Medulla oblongata (tissue), 1 donor: Measurements from ENCODE around the gene INKA2.
A peak's percentile ranks its signal among the peaks of the same experiment; 100 is the strongest.

Experiments
- DNase-seq: peaks from one replicate; pipeline ENCODE4 v3.0.0-alpha.2; 2015; ENCODE audit errors: extremely low spot score

Gene INKA2

GRCh38 chr1:111733183-111733991 lies 5.8 kb downstream of the INKA2 start:
- peak; percentile 66 for DNase-seq

- DNase-seq = no peak
These were observed 6.5 kb downstream of the INKA2 start for GRCh38 chr1:111732718-111733117.

- DNase-seq = no peak
These were observed 7.2 kb downstream of the INKA2 start for GRCh38 chr1:111731956-111732355.

- no peak for DNase-seq
These were observed 8.5 kb downstream of the INKA2 start for GRCh38 chr1:111730706-111731105.

- no peak for DNase-seq
These were observed 9.1 kb downstream of the INKA2 start for GRCh38 chr1:111729946-111730681.

- peak; percentile 36 for DNase-seq
These were observed 9.8 kb downstream of the INKA2 start for GRCh38 chr1:111729271-111729921.

GRCh38 chr1:111727056-111727455 lies 12.1 kb downstream of the INKA2 start:
- DNase-seq = no peak

GRCh38 chr1:111725192-111725591 lies 14.0 kb downstream of the INKA2 start:
- DNase-seq = peak; percentile 60

- no peak for DNase-seq
These were observed 15.3 kb downstream of the INKA2 start for GRCh38 chr1:111723871-111724270.

GRCh38 chr1:111723091-111723806 lies 15.9 kb downstream of the INKA2 start:
- DNase-seq = no peak

GRCh38 chr1:111720977-111721786 lies 18.0 kb downstream of the INKA2 start:
- no peak for DNase-seq

- DNase-seq = no peak
These were observed 18.8 kb downstream of the INKA2 start for GRCh38 chr1:111720274-111720976.

GRCh38 chr1:111719674-111720132 lies 19.5 kb downstream of the INKA2 start:
- no peak for DNase-seq

- no peak for DNase-seq
These were observed 20.1 kb downstream of the INKA2 start for GRCh38 chr1:111719135-111719534.

- DNase-seq = no peak
These were observed 21.7 kb downstream of the INKA2 start for GRCh38 chr1:111717450-111717849.

- no peak for DNase-seq
These were observed 22.9 kb downstream of the INKA2 start for GRCh38 chr1:111716333-111716732.

GRCh38 chr1:111709986-111710385 lies 29.2 kb downstream of the INKA2 start:
- DNase-seq = no peak

- no peak for DNase-seq
These were observed 31.3 kb downstream of the INKA2 start for GRCh38 chr1:111707906-111708305.

- DNase-seq = no peak
These were observed 32.3 kb downstream of the INKA2 start for GRCh38 chr1:111706921-111707320.

GRCh38 chr1:111705841-111706240 lies 33.4 kb downstream of the INKA2 start:
- no peak for DNase-seq
